PC-3 (cell line): ENCODE data around the gene TRIOBP.

Experiments used
- EZH2 ChIP-seq: fragments of 300-600 bp; sonication (generic); IDR thresholded peaks from one replicate; pipeline ENCODE4 v1.6.1; 2017; ENCODE audit warnings: antibody characterized with exemption, mild to moderate bottlenecking, low read length; ENCODE audit not compliant: unreplicated experiment
- EZH2phosphoT487 ChIP-seq: fragments of 300-600 bp; sonication (generic); IDR thresholded peaks from 2 replicates; pipeline ENCODE4 v1.6.1; 2018; ENCODE audit warnings: mild to moderate bottlenecking, antibody characterized with exemption, low read length, borderline replicate concordance
- TF ChIP-seq, protein P1 (sequence below): fragments of 300-600 bp; sonication (generic); conservative IDR thresholded peaks from 2 replicates; pipeline ENCODE4 v1.5.1; 2017; ENCODE audit warnings: antibody characterized with exemption, low read depth, mild to moderate bottlenecking, low read length

DNA sequence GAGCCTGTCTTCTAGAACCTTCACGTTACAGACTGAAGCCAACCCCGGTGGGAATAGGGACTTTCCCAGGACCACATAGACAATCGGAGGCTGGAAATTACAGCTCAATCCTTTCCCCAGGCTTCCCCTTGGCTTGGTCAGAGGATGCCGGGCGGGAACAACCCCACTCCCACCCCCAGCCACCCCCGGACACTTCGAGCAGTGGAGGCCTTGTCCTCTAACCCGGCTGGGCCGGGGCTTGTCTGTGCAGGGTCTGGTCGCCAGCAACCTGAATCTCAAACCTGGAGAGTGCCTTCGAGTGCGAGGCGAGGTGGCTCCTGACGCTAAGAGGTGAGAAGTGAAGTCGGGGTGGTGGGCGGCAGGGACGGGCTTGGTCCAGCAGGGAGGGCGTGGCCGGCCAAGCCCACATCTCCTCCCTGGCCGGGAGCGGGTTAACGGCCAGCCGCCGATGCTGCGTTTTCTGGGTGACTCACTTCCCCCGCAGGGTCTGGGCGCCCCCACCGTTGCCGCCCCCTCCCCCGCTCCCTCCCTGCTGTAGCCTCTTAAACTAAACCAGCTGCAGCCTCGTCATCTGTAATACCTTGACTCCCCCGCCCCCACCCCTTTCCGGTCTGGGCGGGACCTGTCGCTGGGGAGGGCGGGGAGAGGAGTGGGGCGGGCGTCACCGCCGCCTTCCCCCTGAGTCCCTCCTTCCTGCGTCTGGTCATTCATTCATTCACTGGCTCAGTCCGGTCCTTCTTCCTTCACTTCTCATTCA is 19.9 kb upstream of the TRIOBP start:
- TF ChIP-seq, protein P1, sequence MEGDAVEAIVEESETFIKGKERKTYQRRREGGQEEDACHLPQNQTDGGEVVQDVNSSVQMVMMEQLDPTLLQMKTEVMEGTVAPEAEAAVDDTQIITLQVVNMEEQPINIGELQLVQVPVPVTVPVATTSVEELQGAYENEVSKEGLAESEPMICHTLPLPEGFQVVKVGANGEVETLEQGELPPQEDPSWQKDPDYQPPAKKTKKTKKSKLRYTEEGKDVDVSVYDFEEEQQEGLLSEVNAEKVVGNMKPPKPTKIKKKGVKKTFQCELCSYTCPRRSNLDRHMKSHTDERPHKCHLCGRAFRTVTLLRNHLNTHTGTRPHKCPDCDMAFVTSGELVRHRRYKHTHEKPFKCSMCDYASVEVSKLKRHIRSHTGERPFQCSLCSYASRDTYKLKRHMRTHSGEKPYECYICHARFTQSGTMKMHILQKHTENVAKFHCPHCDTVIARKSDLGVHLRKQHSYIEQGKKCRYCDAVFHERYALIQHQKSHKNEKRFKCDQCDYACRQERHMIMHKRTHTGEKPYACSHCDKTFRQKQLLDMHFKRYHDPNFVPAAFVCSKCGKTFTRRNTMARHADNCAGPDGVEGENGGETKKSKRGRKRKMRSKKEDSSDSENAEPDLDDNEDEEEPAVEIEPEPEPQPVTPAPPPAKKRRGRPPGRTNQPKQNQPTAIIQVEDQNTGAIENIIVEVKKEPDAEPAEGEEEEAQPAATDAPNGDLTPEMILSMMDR, result no peak
- TF ChIP-seq EZH2 (no peak), EZH2phosphoT487 (no peak)
